GM21737 (cell line): Measurements from ENCODE around the gene ARID1B.

Source experiments
- ATAC-seq: cut with Tn5 transposase; IDR thresholded peaks from one replicate; pipeline ENCODE4 v1.9.1; 2021; ENCODE audit warnings: mild to moderate bottlenecking, moderate library complexity; ENCODE audit not compliant: unreplicated experiment

The ARID1B gene

GRCh38 chr6:157217894-157218370 is 440.8 kb downstream of the ARID1B start:
- no peak for ATAC-seq

GRCh38 chr6:157218371-157219198 is 441.4 kb downstream of the ARID1B start:
- ATAC-seq = no peak

- ATAC-seq = no peak
Measured at GRCh38 chr6:157219201-157220200, 442.3 kb downstream of the ARID1B start.

DNA sequence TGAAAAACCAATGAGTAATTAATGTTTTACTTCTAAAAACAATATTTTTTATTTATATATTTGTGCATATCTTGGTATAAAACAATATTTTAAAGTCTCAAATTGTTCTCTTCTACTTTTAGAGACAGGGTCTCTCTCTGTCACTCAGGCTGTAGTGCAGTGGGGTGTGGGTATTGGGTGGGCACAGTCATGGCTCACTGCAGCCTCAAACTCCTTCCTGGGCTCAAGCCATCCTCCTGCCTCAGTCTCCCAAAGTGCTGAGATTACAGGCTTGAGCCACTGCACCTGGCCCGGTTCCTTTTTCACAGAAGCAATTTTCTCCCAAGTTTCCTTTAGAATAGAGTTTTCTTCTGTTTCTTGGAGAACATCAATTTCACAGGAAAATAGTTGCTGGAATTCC is 443.3 kb downstream of the ARID1B start:
- no peak for ATAC-seq

GRCh38 chr6:157221049-157221816 is 444.1 kb downstream of the ARID1B start:
- ATAC-seq = peak; percentile 49

GRCh38 chr6:157221817-157222175 is 444.6 kb downstream of the ARID1B start:
- ATAC-seq = no peak

DNA sequence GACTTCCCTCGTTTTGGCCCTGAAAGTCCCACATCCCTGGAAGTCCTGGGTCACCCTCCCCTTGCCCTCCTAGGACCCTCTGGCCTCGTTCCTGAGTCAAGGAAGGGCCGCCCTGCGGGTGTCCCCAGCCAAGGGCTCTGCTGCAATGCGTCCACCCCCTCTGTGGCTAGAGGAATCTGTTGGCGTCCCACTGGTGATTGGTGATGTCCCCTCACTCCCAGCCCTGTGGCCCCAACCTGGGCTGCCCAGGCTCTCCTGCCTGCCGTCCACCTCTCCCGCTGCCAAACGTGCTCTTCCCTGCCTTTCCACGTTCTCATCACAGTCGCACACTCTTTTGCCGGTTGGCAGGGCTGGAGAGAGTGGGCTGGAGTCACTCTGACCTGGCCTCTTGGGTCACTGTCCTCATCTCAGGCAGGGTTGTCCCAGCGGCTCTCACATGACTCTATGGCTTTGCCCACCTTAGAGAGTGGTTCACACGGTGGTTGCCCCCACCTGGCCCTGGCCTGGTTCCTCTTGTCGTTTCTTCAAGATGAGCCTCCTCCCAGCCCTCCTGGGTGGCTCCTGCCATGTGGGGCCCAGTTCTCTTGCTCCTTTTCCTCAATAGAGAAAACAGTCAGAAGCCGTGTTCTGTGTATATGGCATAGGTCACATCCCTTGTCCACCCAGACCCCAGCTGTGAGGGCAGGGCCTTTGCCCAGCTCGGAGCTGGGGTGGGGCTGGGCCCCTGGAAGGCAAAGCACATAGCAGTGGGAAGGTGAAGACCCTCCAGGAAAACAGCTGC is 445.2 kb downstream of the ARID1B start:
- no peak for ATAC-seq

- peak; percentile 40 for ATAC-seq
Measured at GRCh38 chr6:157223021-157223430, 445.8 kb downstream of the ARID1B start.

GRCh38 chr6:157223511-157223910 is 446.3 kb downstream of the ARID1B start:
- ATAC-seq = peak; percentile 3

- ATAC-seq = no peak
Measured at GRCh38 chr6:157224178-157224950, 447.2 kb downstream of the ARID1B start.

DNA sequence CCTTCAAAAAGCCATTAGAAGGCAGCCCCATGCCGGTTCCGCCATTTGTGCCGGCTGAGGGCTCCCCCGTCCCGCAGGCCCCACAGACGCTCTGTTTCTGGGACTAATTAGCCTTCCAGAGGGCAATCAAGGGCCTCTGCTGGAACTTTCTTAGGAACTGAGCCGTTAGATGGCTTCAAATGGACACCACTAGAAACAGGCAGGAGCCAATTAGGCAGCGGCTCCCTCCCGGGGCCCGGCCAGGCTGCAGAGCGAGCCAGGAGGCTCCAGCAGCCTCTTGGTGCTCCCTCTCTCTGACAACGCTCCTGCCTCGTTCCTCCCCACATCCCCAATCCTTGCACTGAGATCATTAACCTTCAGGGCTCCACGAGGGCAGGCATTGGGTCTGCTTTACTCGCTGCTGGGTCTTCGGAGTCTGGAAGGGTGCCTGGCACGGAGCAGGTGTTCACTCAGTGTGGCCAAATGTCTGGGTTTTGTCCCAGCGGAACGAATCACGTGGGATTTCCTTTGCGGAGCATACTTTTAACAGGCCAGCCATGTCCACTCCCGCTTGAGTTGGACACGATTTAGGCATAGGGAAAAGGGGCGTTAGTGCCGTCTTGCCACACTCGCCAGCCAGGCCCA is 447.9 kb downstream of the ARID1B start:
- no peak for ATAC-seq

- no peak for ATAC-seq
Measured at GRCh38 chr6:157225575-157225995, 448.4 kb downstream of the ARID1B start.

- no peak for ATAC-seq
Measured at GRCh38 chr6:157226026-157226625, 448.9 kb downstream of the ARID1B start.

DNA sequence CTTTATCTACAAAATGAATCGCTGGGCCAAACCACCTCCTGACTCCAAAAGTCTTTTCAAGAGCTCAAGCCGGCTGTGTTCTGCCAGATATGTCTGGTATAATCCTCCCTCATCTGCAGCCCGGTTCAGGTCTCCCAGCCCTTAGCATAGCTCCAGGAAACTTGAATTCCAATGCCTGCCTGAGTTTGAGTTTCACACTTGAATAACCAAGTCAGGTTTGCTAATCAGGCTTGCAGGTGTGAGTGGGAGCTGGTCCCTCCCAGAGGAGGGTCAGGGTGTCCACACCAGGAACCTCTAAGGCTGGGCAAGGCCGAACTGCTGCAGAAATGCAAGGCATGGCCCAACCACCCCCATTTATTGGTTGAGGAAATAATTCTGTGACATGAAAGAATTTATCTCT is 449.6 kb downstream of the ARID1B start:
- no peak for ATAC-seq

- ATAC-seq = no peak
Measured at GRCh38 chr6:157227202-157228166, 450.3 kb downstream of the ARID1B start.

DNA sequence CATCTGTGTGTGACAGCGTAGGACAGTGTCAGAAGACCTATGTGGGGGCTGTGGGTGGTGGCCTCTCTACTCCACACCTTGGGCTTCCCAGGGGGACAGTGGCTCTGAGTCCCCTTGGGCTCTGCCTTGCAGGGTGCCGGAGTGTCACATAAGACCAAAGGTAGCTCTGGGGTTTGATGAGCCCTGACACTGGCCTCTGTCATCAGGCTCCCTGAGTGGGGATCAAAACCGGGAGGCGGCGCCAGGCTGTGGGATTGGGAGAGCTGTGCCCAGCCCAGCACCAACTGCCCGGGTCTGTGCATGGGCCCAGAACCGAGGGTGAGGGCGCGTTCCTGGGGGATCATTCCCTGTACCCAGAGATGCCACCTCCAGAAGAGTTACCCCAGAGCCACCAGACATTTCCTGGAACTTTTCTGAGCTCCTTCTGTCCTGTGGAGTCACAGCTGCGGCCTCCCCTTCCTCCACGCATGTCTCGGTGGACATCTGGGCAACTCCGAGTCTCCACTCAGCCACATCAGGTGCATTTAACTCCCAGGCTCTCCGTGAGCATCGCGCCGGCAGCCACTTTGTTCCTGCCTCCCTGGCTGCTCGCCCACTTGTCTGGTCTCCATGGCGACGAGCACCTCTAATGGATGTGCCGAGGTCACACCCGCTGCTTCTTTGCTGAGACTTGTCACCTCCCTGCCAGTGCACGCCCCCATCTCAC is 451.4 kb downstream of the ARID1B start:
- no peak for ATAC-seq
